ENCODE results near the gene DDX24.

DDX24 gene, protein sequence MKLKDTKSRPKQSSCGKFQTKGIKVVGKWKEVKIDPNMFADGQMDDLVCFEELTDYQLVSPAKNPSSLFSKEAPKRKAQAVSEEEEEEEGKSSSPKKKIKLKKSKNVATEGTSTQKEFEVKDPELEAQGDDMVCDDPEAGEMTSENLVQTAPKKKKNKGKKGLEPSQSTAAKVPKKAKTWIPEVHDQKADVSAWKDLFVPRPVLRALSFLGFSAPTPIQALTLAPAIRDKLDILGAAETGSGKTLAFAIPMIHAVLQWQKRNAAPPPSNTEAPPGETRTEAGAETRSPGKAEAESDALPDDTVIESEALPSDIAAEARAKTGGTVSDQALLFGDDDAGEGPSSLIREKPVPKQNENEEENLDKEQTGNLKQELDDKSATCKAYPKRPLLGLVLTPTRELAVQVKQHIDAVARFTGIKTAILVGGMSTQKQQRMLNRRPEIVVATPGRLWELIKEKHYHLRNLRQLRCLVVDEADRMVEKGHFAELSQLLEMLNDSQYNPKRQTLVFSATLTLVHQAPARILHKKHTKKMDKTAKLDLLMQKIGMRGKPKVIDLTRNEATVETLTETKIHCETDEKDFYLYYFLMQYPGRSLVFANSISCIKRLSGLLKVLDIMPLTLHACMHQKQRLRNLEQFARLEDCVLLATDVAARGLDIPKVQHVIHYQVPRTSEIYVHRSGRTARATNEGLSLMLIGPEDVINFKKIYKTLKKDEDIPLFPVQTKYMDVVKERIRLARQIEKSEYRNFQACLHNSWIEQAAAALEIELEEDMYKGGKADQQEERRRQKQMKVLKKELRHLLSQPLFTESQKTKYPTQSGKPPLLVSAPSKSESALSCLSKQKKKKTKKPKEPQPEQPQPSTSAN

GRCh38 chr14:94080621-94081385, at the start of gene DDX24, which contains the start of gene IFI27L1:
Gene DDX24 (minus strand): TSS chr14:94081202. CDS start chr14:94079742, 1,460 bp downstream.
Gene IFI27L1 (plus strand): TSS chr14:94081310. CDS start chr14:94096938, 15,628 bp downstream.
- ATAC-seq: peak; percentile 98 to 99

- ATAC-seq: no peak
Measured at GRCh38 chr14:94129758-94130414, 48.9 kb upstream of the DDX24 start.

GRCh38 chr14:94129111-94129757, 48.2 kb upstream of the DDX24 start, which contains the start of gene IFI27L2:
Gene IFI27L2 (minus strand): TSS chr14:94129604. CDS start chr14:94129564, 40 bp downstream.
- ATAC-seq: peak; percentile 95 to 97

DNA sequence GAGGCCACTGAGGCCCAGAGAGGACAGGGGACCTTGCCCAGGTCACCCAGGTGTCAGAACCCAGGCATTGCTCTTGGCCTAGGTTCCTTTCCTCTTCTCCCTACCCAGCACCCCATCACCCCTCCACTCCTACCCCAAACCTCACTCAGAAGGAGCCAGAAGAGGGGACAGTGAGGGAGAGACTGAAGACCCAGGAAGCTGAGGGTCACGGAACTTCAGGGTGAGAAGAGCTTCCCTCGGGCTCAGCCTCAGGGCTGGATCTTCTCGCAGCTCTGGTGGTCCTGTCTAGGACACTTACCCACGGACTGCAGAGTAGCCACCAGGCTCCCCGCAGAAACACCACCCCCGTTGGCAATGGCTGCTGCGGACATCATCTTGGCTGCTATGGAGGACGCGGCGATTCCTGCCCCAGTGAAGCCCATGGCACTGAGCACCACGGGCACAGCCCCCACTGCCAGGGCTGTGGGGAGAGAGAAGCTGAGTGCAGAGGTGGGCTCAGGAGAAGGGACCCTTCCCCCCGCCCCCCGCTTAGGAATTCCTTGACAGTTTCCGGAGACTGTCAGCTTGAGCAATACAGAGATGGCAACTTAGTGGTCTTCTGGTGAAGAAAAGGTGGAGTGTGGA, 47.3 kb upstream of the DDX24 start:
- ATAC-seq: no peak

DNA sequence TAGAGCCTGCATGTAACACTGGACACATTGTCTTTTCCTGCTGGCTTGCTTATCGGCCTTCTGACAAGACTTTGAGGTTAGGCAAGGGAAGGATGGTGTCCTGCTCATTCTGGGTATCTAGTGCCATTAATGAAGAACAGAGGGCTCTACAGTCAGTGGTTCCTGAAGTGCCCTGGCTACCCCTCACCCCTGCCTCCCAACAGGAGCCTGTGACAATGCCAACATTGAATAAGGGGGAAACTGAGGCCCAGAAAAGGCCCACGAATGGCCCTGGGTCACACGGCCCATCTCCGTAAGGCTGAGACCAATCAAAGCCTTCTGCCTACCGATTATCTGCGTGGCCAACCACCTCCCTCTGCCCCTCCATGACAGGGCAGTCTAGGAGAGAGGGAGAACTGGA, 46.3 kb upstream of the DDX24 start:
- no peak for ATAC-seq

DNA sequence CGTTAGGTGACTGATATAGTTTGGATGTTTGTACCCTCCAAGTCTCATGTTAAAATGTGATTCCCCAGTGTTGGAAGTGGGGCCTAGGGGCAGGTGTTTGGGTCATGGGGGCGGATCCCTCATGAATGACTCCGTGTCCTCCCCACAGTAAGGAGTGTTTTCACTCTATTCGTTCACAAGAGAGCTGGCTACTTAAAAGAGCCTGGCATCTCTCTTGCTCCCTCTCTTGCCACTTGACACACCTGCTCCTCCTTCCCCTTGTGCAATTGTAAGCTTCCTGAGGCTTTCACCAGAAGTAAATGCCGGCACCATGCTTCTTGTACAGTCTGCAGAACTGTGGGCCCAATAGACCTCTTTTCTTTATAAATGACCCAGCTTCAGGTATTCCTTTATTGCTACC, 45.8 kb upstream of the DDX24 start:
- no peak for ATAC-seq

DNA sequence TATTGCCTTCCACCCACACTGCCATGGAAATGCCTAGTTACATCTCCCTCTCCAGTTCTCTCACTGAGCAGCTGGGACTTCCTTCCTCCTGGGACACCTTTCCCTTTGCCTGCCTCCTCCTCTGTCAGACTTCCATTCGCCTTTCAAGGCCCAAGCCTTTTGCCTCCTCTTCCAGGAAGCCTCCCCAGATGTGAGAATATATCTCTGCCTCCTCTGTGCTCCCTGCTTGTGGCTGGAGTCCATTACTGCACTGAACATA, 45.3 kb upstream of the DDX24 start:
- ATAC-seq: no peak

- ATAC-seq: no peak
Measured at GRCh38 chr14:94125659-94126418, 44.8 kb upstream of the DDX24 start.

DNA sequence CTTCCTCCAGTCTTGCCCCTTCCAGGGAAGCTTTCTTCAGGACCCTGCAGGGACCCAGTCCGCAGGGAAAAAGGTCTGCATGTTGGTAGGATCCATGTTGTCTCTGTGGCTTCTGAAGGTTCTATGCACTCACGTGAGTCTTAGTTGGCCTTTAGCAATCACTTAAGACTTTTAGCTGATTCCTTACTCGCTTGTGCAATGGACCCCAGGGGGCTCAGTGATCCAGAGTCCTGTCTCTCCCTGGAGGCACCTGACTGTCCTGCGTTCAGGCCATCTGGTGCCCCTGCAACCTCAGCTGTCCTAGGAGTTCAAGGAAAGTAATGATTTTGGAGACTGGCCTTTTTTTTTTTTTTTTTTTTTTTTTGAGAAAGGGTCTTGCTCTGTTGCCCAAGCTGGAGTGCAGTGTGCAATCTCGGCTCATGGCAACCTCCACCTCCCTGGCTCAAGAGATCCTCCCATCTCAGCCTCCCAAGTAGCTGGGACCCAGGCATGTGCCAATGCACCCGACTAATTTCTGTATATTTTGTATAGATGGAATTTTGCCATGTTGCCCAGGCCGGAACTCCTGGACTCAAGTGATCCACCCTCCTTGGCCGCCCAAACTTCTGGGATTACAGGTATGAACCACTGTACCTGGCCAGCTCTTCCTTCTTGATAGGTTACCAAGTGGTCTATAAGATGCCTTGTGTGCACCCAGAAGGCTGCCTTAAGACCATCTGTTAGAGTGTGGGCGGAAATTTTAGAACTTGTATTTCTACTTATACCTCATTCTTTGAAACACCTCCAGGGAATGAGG, 43.8 kb upstream of the DDX24 start:
- no peak for ATAC-seq

GRCh38 chr14:94123868-94124267, 42.9 kb upstream of the DDX24 start:
- ATAC-seq: no peak

DNA sequence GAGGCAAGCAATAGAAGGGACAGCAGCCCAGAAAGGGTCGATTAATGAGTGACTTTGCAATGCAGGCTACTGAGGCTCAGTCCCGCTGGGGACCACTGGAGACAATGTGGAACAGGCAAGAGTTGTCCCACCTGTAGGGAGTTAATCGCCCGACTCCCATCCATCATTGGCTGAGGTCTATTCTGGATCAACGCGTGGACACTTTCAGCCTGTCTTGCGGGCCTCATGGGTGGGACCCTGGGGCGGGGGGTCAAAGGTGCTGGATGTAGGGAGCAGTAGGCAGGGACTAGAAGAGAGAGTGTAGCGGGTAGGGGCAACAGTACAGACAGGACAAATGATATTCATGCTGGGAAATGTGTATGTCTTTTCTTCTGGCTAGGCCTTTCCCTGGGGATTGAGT, 42.3 kb upstream of the DDX24 start:
- no peak for ATAC-seq

DNA sequence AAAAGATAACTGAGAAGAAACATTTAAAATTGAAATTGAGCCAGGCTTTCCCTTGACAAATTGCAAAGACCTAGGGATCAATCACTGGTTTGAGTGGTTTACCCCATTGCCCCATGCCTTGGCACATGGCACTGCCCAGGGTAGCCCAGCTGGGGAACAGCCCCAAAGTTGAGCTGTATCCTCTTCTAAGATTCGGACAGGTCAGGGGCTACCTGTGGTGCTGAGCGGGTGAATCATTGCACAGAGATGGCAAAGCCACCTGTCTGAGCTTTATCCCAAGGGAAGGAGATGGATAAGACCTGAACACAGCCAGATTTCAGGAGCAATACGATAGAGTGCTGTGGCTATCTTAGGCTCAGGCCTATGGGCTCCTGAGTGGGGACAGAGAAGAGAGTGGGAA, 41.4 kb upstream of the DDX24 start:
- ATAC-seq: no peak

DNA sequence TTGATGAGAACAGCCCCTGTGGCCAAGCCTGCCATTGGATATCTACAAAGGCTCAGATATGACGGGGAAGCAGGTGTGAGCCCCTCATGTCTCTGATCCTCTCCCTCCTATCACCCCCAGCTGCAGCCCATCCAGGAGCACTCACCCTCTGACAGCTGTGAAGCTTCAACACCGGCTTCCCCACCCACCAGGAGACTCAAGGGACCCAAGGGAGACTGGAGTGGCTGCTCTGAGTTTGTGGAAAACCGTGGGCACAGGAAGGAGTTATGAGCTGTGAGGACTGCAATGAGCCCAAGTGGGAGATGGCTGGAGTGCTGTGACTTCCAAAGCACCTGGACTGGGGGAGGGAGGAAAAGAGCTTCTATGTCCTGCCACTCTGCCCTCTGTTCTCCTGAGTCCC, 40.5 kb upstream of the DDX24 start:
- ATAC-seq: no peak

DNA sequence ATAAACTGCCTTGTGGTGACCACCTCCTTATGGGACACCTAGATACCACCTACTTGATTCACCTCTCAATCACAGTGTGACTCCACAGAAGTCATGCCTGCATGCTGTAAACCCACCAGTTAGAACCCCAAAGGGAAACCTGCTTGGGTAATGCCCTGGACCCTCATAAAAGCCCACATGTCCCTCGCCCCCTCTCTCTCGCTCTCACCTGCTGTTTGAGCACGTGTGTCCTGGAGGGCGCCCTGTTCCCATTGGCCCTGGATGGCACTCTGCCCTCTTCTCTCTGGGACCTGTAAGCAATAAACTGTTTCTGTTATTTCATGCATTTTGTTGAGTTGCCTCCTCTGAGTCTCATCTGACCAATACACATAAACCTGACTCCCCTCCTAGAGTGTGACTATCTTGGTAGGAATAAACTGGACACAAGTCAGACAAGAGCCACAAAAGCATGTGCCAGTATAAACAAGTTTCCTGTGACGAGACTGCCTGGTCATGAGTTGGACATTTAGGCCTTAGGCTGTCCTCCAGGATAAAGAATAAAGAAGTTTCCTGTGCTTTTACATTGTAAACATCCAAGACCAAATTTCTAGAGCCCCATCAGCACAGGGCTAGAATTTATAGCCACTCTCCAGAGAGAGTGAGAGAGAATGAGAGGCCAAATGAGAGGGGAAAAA, 39.8 kb upstream of the DDX24 start:
- ATAC-seq: no peak

DNA sequence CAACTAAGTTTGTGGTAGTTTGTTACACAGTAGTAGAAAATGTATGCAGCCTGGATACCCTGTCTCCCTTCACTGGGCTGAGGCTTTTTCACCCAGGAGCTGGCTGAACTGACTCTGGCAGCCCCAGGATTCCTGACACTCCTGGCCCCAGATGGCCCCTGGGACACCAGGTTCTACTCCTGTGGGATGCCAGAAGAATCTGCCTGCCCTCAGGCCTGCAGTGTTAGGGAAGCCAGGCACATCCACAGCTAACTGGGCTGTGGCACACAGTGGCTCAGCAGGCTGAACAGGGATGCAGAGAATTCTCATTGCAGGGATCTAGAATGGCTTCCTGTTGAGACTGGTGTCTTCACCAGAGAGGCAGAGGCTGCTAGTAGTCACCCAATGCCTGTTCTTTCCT, 38.1 kb upstream of the DDX24 start:
- ATAC-seq: no peak

- ATAC-seq: no peak
Measured at GRCh38 chr14:94117856-94118255, 36.9 kb upstream of the DDX24 start.

DNA sequence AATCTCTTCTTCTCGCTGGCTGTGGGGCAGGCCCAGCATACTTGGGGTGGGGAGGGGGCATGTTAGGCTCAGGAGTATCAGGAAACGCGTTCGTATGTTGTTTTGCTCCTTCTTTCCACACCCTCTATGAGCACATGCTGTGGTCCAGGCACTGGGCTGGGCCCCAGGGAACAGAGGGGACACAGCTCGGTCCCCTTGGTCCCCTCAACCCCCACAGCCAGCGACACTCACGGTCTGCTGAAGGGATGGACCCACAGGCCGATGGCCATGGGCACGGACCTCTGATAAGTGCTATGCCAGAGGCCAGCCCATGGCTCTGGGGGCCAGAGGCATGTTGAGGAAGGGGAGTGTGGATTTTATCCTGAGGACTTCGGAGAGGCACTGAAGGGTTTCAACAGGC, 35.7 kb upstream of the DDX24 start:
- no peak for ATAC-seq

DNA sequence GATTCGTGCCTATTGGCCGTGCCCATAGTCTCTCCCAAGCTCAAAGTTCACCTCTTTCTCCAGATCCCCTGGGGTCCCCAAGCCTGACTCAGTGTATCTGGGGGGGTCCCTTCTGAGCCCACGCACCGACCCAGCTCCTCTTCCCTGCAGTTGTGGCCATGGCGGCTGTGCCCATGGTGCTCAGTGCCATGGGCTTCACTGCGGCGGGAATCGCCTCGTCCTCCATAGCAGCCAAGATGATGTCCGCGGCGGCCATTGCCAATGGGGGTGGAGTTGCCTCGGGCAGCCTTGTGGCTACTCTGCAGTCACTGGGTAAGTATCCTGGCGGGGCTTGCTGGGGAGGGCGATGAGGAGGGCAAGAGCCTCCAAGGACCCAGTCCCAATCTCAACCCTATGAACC, 34.6 kb upstream of the DDX24 start:
- ATAC-seq: no peak

- no peak for ATAC-seq
Measured at GRCh38 chr14:94115058-94115591, 34.1 kb upstream of the DDX24 start.
